Measurements from ENCODE around the gene LCE1E. TPM values are rescaled to one million over a fixed set of nuclear protein-coding genes. Genes with fewer than 3 reads are reported as not detected.
A peak's percentile ranks its signal among the peaks of the same experiment; 100 is the strongest.

LCE1E gene
- total RNA-seq, 1 experiment from 2014 or later, result not detected

DNA sequence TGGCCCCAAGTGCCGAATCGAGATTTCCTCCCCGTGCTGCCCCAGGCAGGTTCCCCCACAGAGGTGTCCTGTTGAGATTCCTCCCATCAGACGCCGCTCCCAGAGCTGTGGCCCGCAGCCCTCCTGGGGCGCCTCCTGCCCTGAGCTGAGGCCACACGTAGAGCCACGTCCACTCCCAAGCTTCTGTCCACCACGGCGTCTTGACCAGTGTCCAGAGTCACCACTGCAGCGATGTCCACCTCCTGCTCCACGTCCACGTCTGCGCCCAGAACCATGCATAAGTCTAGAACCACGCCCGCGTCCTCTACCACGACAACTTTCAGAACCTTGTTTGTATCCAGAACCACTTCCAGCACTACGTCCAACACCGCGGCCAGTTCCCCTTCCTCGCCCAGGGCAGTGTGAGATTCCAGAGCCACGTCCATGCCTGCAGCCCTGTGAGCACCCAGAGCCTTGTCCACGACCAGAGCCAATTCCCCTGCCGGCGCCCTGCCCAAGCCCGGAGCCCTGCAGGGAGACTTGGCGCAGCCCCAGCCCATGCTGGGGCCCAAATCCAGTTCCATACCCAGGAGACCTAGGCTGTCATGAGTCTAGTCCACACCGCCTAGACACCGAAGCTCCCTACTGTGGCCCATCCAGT lies 25.4 kb upstream of the LCE1E start:
- Histone ChIP-seq H3K27ac (no peak overlapping the region), H3K4me1 (no peaks in the 10 kb centered on the region), H3K9me3 (replicated peaks) (no peaks in the 10 kb centered on the region), H3K4me3 (no peak overlapping the region), H3K36me3 (no peaks in the 10 kb centered on the region), H3K27me3 (no peaks in the 10 kb centered on the region)
- DNase-seq, result no peak

DNA sequence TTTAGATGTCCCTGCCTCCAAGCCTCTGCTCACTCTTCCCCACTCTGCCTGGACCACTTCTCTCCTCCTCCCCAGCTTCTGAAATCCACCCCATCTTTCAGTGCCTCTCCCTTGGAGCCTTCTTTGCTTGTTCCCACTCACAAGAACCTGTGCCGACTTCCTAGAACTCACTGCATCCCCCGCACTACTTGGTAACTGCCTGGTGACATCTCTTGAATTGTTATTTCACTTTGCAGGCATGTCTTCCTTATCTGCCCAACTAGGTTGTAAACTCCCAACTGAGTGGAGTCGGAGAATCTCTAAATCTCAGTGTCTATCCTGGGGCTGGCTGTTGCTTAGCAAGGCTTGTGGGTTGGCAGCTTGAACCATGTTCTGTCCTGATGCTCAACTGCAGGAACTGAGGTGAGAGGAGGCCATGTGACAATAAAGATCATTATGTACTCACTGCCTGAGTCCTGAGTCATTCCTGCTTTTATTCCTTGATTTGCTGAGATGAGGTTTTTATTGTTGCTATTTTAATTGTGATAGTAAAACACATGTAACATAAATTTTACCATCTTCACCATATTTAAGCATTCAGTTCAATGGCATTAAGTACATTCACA lies 24.3 kb upstream of the LCE1E start:
- no peaks in the 10 kb centered on the region for H3K27me3 ChIP-seq
- H3K4me1 ChIP-seq, result no peaks in the 10 kb centered on the region
- no peak for DNase-seq
- H3K9me3 ChIP-seq (replicated peaks), result no peaks in the 10 kb centered on the region
- H3K36me3 ChIP-seq, result no peaks in the 10 kb centered on the region
- no peak overlapping the region for H3K27ac ChIP-seq
- no peak overlapping the region for H3K4me3 ChIP-seq

DNA sequence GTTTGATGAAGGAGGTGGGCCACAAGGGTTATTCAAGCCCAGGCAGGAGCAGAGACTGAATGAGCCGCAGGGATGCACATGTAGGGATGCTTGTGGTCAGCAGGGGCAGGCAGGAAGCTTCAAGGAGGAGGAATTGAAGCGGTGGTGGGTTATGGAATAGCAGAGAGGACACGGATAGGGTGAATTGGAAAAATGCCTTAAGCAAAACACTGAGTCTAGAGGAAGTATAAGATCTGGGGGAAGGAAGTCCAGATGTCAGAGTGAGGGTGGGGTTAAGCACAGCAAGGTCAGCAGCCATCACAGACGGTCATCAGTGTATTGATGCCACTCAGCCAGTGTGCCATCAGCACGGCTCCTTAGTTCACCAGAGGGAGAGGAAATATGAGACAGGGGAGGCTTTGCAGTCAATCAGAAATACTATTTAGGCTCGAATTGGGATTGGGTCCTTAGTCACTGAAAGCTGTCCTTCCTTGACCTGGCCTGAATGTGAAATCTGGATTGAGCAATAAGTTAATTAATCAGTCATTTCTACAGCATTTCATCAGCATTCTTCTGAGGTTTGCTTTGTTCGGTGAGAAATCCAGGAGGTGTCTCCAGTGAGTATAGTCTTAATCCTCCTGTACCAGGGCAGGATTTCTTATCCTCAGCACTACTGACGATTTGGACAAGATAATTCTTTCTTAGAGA lies 17.1 kb upstream of the LCE1E start:
- H3K9me3 ChIP-seq (replicated peaks), result no peaks in the 10 kb centered on the region
- H3K27me3 ChIP-seq, result no peaks in the 10 kb centered on the region
- H3K4me1 ChIP-seq, result no peaks in the 10 kb centered on the region
- no peaks in the 10 kb centered on the region for H3K36me3 ChIP-seq
- H3K27ac ChIP-seq, result no peak overlapping the region
- no peak overlapping the region for H3K4me3 ChIP-seq
- DNase-seq, result no peak

DNA sequence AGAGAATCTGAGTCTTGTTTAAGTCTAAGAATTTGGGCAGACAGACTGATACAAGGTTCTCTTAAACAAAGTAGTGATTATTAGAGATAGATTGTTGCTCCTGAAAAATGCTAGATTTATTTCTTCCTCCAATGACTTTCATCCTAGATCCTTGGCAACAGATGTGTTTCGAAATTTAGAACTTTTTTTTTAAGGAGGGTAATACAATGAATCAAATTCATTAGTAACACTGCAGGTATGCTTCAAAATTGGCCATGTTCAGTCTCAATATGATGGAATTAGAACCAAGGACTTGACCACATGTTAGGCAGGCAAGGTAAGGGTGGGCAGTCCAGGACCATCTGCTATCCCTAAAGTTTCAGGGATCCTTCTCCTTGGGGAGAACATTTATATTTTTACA lies 15.6 kb upstream of the LCE1E start:
- H3K9me3 ChIP-seq (replicated peaks), result no peaks in the 10 kb centered on the region
- no peak overlapping the region for H3K27ac ChIP-seq
- no peaks in the 10 kb centered on the region for H3K27me3 ChIP-seq
- H3K4me3 ChIP-seq, result no peak overlapping the region
- no peaks in the 10 kb centered on the region for H3K36me3 ChIP-seq
- DNase-seq, result no peak
- no peaks in the 10 kb centered on the region for H3K4me1 ChIP-seq

DNA sequence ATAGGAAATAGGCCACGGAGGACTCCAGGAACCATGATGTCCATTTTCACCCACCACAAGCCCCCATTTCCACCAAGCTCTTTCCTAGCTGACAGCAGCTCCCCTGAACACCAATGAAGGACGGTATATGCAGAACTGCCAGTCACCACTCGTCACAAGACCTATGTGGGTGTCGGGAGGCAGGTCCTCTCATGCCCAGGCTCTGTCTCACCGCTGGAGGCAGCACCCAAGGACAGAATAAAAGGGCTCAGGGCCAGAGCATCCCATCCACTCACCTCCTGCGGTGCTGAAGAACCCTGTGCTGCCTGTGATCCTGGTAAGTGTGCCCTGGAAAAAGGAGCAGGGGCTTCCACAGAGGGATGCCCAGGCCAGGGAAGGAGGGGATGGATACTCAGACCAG lies 11.2 kb upstream of the LCE1E start, which contains the start of gene LCE1F:
LCE1F (plus strand) TSS at position 266 of the 400 bp plus-strand sequence. CDS start 1,232 bp downstream, outside the sequence.
- Histone ChIP-seq H3K4me3 (no peak within 1 kb of the TSS), H3K9me3 (replicated peaks) (no peaks in the 10 kb centered on the region), H3K4me1 (no peaks in the 10 kb centered on the region), H3K27me3 (no peaks in the 10 kb centered on the region), H3K36me3 (no peaks in the 10 kb centered on the region), H3K27ac (no peak within 1 kb of the TSS)
- DNase-seq, result no peak

DNA sequence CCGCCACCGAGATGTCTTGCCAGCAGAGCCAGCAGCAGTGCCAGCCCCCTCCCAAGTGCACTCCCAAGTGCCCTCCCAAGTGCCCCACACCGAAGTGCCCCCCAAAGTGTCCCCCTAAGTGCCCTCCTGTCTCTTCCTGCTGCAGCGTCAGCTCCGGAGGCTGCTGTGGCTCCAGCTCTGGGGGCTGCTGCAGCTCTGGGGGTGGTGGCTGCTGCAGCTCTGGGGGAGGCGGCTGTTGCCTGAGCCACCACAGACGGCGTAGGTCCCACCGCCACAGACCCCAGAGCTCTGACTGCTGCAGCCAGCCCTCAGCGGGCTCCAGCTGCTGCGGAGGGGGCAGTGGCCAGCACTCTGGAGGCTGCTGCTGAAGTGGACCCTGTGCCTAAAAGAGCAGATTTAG lies 9.7 kb upstream of the LCE1E start:
- Histone ChIP-seq H3K4me1 (no peaks in the 10 kb centered on the region), H3K4me3 (no peak overlapping the region), H3K27me3 (no peaks in the 10 kb centered on the region), H3K36me3 (no peaks in the 10 kb centered on the region), H3K27ac (no peak overlapping the region), H3K9me3 (replicated peaks) (no peaks in the 10 kb centered on the region)
- no peak for DNase-seq

DNA sequence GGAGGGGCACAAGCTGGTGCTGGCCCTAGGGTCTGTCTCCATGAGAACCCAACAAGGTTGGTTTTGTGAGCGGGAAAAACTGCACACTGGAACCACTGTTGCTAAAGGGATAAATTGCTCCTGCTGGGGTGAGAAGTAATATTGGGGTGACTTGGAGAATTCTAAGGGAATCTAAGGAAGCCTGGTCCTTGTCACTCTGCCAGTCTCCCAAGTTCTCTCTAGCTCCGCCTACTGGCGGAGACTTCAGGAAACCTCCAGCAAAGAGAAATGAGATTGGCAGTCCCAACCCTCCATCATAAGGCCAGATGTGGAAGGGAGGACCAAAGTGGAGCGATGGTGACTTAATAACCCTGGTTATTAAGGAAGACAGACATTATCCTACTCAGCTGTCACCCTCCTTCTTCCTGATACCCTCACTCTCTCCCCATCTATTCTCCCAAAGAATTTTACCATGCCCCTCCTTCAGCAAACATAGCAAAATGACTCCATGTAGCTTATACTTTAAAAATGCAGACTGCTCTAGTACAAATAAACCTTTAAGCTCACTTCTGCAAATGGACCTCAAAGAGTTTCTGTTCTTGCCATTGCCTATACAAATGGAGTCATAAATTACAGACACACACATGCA lies 8.4 kb upstream of the LCE1E start:
- no peaks in the 10 kb centered on the region for H3K36me3 ChIP-seq
- H3K4me3 ChIP-seq, result no peak overlapping the region
- H3K9me3 ChIP-seq (replicated peaks), result no peaks in the 10 kb centered on the region
- H3K27ac ChIP-seq, result no peak overlapping the region
- peak in 1 of 2 experiments; percentile 47 for DNase-seq
- H3K27me3 ChIP-seq, result no peaks in the 10 kb centered on the region
- no peaks in the 10 kb centered on the region for H3K4me1 ChIP-seq

DNA sequence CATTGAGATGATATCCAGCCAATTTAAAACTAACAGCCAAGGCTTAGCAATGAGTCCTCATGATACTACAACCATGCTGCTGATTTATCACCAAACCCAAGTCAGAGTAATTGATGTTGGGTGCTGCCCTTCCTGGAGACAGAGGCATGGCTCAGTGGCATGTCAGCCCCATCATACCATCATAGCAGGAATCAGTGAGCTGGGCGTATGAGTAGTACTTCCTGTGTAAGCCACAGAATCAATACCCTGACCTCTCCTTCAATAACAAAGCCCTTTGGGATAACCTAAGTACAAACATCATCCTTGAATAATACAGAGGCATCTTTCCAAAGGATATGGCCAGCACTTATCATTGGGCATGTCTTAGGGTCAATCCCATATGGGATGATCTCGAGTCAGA lies 3.0 kb upstream of the LCE1E start:
- no peak for DNase-seq
- Histone ChIP-seq H3K27ac (no peak overlapping the region), H3K36me3 (no peaks in the 10 kb centered on the region), H3K4me1 (no peaks in the 10 kb centered on the region), H3K9me3 (replicated peaks) (no peaks in the 10 kb centered on the region), H3K27me3 (no peaks in the 10 kb centered on the region), H3K4me3 (no peak overlapping the region)

DNA sequence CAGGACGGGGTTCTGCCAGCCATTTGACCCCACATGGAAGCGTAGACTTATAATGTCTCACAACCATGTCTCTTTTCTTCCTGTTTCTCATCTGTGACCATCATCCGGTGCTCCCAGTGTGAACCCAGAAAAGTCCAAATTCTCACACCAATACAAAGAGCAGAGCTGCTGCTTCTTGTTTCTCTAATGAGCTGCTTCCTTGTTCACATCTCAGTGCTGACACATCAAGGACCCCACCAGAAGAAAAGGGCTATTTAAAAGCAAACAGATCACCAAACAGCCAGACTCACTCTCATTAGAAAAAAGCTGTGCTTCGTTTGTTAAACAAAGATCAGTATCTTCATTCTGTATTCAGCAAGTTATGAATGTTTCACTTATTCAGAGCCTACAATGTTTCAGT lies 9.6 kb downstream of the LCE1E start:
- H3K36me3 ChIP-seq, result no peaks in the 10 kb centered on the region
- no peaks in the 10 kb centered on the region for H3K27me3 ChIP-seq
- no peak overlapping the region for H3K27ac ChIP-seq
- no peaks in the 10 kb centered on the region for H3K9me3 ChIP-seq (replicated peaks)
- no peaks in the 10 kb centered on the region for H3K4me1 ChIP-seq
- H3K4me3 ChIP-seq, result no peak overlapping the region
- no peak for DNase-seq

DNA sequence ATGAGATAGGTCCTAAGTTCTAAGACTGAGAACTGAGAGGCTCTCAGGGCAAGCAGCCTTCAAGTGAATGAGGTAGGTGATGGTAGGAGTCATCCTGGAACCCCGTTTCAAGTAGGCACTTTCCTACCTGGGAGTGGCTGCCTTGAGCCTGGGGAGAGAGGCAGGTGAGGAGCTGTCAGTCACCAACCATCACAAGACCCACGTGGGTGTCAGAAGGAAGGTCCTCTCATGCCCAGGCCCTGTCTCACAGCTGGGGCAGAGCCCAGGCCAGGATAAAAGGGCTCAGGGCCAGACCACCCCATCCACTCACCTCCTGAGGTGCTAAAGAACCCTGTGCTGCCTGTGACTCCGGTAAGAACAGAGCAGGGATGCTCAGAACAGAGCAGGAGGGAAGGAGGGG lies 10.4 kb downstream of the LCE1E start, which contains the start of gene LCE1D:
LCE1D (plus strand) TSS at position 301 of the 400 bp plus-strand sequence. CDS start 1,074 bp downstream, outside the sequence.
- Histone ChIP-seq H3K4me3 (no peak within 1 kb of the TSS), H3K9me3 (replicated peaks) (no peaks in the 10 kb centered on the region), H3K27me3 (no peaks in the 10 kb centered on the region), H3K27ac (no peak within 1 kb of the TSS), H3K36me3 (no peaks in the 10 kb centered on the region), H3K4me1 (no peaks in the 10 kb centered on the region)
- DNase-seq, result no peak

DNA sequence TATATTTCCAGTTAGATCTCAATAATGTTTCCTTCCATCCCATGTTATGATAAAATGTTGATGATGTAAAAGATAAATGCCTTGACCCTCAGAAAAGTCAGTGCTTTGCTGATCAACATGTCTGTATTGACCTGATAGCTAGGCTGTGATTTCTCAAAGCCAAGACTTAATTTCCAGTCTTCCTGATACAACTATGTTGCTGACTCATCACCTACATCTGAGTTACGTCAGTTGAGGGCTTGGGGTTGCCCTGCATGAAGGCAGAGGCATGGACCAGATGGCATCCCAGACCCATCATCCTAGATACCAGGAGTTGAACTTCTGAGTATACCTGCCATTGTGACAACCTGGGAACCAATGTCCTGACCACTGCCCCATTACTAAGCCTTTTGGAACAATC lies 15.3 kb downstream of the LCE1E start:
- Histone ChIP-seq H3K4me3 (no peak overlapping the region), H3K9me3 (replicated peaks) (no peaks in the 10 kb centered on the region), H3K36me3 (no peaks in the 10 kb centered on the region), H3K4me1 (no peaks in the 10 kb centered on the region), H3K27ac (no peak overlapping the region), H3K27me3 (no peaks in the 10 kb centered on the region)
- no peak for DNase-seq

DNA sequence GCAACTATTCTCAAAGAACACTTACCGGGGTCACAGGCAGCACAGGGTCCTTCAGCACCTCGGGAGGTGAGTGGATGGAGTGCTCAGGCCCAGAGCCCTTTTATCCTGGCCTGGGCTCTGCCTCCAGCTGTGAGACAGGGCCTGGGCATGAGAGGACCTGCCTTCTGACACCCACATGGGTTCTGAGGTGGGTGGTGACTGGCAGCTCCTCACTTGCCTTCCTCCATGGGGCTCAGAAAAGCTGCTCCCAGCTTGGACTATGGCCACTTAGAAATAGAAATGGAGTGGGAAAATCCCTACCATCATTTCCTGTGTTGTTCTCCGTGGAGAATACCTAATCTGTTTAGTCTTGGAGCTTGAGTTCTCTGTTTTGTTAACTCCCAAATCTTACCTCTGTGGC lies 20.5 kb downstream of the LCE1E start, which contains the start of gene LCE1C:
LCE1C (minus strand) TSS at position 76 of the 400 bp plus-strand sequence. CDS start 1,173 bp downstream, outside the sequence.
- H3K27ac ChIP-seq, result no peak within 1 kb of the TSS
- H3K9me3 ChIP-seq (replicated peaks), result no peaks in the 10 kb centered on the region
- H3K4me1 ChIP-seq, result no peaks in the 10 kb centered on the region
- H3K4me3 ChIP-seq, result no peak within 1 kb of the TSS
- H3K27me3 ChIP-seq, result no peaks in the 10 kb centered on the region
- no peak for DNase-seq
- H3K36me3 ChIP-seq, result no peaks in the 10 kb centered on the region

DNA sequence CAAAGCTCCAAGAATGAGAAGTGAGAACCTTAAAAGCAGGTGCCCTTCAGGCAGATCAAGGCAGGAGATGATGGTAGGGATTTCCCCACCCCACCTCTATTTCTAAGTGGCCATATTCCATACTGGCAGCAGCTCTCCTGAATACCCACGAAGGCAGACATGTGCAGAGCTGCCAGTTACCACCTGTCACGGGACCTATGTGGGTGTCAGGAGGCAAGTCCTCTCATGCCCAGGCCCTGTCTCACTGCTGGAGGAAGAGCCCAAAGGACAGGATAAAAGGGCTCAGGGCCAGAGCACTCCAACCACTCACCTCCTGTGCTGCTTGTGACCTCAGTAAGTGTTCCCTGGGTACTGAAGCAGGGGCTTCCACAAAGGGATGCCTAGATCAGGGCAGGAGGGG lies 25.0 kb downstream of the LCE1E start:
- H3K27me3 ChIP-seq, result no peaks in the 10 kb centered on the region
- no peak overlapping the region for H3K27ac ChIP-seq
- no peaks in the 10 kb centered on the region for H3K4me1 ChIP-seq
- H3K36me3 ChIP-seq, result no peaks in the 10 kb centered on the region
- DNase-seq, result no peak
- no peaks in the 10 kb centered on the region for H3K9me3 ChIP-seq (replicated peaks)
- H3K4me3 ChIP-seq, result no peak overlapping the region

DNA sequence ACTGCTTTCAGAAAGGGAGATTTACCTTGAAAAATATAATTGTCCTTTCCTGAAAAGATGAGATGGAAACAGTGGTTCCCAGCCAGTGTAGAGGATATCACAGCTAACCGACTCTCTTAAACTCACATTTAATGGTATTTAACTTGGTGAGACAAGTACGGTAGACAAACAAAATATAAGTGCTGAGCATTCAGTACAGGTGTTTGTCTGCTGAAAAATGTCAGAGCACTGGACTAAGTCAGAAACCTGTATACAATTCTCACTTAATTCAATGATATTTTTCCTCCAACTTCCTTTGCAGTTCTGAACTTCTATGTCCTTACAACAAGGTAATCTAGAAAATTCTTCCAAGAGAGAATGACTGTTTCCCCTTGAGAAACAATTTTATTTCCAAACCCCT lies 25.6 kb downstream of the LCE1E start, which contains the start of gene LCE1B:
LCE1B (plus strand) TSS at position 301 of the 400 bp plus-strand sequence. CDS start 476 bp downstream, outside the sequence.
- DNase-seq, result no peak
- Histone ChIP-seq H3K4me1 (no peaks in the 10 kb centered on the region), H3K27ac (no peak within 1 kb of the TSS), H3K27me3 (no peaks in the 10 kb centered on the region), H3K4me3 (no peak within 1 kb of the TSS), H3K9me3 (replicated peaks) (no peaks in the 10 kb centered on the region), H3K36me3 (no peaks in the 10 kb centered on the region)

DNA sequence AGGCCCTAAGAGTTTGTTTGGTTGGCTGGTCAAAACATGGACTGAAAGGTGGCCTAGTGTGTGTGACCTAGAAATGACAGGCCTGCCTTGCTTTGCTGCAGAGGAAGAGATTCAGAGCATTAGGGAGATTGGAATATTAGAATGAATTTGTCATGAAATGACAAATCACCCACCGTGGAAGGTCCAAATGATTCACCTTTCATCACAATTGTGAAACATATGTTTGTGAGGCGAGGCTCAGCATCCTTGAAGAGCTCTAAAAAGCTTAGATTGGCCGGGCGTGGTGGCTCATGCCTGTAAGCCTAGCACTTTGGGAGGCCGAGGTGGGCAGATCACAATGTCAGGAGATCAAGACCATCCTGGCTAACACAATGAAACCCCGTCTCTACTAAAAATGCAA lies 31.3 kb downstream of the LCE1E start:
- H3K27me3 ChIP-seq, result no peaks in the 10 kb centered on the region
- H3K4me3 ChIP-seq, result no peak overlapping the region
- H3K36me3 ChIP-seq, result no peaks in the 10 kb centered on the region
- H3K9me3 ChIP-seq (replicated peaks), result no peaks in the 10 kb centered on the region
- H3K4me1 ChIP-seq, result no peaks in the 10 kb centered on the region
- DNase-seq, result no peak
- no peak overlapping the region for H3K27ac ChIP-seq
